GM18517 (cell line): ENCODE data around the gene RNASEH1.
"Not testable (repeated sequence)": the region's sequence is repeated elsewhere in the genome, so short reads cannot be mapped to it uniquely, and the experiment has no call there.

Source experiments
- ATAC-seq: cut with Tn5 transposase; IDR thresholded peaks from one replicate; pipeline ENCODE4 v1.9.1; 2021; ENCODE audit warnings: mild to moderate bottlenecking, moderate library complexity; ENCODE audit not compliant: unreplicated experiment

RNASEH1 gene

GRCh38 chr2:3594493-3595281, 36.6 kb upstream of the RNASEH1 start, which contains the start of gene COLEC11:
Gene COLEC11 (plus strand): TSS chr2:3595112. CDS start chr2:3604341, 9,229 bp downstream.
- ATAC-seq = no peak

- ATAC-seq = no peak
Observed at GRCh38 chr2:3589086-3589485, 31.0 kb upstream of the RNASEH1 start.

GRCh38 chr2:3588084-3588483, 30.0 kb upstream of the RNASEH1 start:
- ATAC-seq = no peak

GRCh38 chr2:3587432-3587831, 29.3 kb upstream of the RNASEH1 start:
- no peak for ATAC-seq

GRCh38 chr2:3587021-3587420, 28.9 kb upstream of the RNASEH1 start:
- no peak for ATAC-seq

GRCh38 chr2:3586220-3586619, 28.1 kb upstream of the RNASEH1 start:
- no peak for ATAC-seq

GRCh38 chr2:3585261-3586109, 27.4 kb upstream of the RNASEH1 start:
- ATAC-seq = no peak

- ATAC-seq = no peak
Observed at GRCh38 chr2:3584608-3585260, 26.6 kb upstream of the RNASEH1 start.

- no peak for ATAC-seq
Observed at GRCh38 chr2:3584076-3584475, 25.9 kb upstream of the RNASEH1 start.

- ATAC-seq = no peak
Observed at GRCh38 chr2:3581367-3582262, 23.5 kb upstream of the RNASEH1 start.

GRCh38 chr2:3580449-3580848, 22.3 kb upstream of the RNASEH1 start:
- no peak for ATAC-seq

GRCh38 chr2:3578987-3579386, 20.9 kb upstream of the RNASEH1 start:
- ATAC-seq = no peak

GRCh38 chr2:3576263-3576630, 18.1 kb upstream of the RNASEH1 start:
- ATAC-seq = not testable (repeated sequence)

GRCh38 chr2:3575534-3576262, 17.6 kb upstream of the RNASEH1 start:
- peak; percentile 18 for ATAC-seq

- no peak for ATAC-seq
Observed at GRCh38 chr2:3574155-3574554, 16.0 kb upstream of the RNASEH1 start.

- ATAC-seq = no peak
Observed at GRCh38 chr2:3572620-3573019, 14.5 kb upstream of the RNASEH1 start.

- ATAC-seq = no peak
Observed at GRCh38 chr2:3571284-3571683, 13.2 kb upstream of the RNASEH1 start.

GRCh38 chr2:3569656-3570055, 11.5 kb upstream of the RNASEH1 start:
- ATAC-seq = not testable (repeated sequence)

- no peak for ATAC-seq
Observed at GRCh38 chr2:3566806-3567205, 8.7 kb upstream of the RNASEH1 start.

GRCh38 chr2:3565117-3565516, 7.0 kb upstream of the RNASEH1 start:
- no peak for ATAC-seq
